Smooth muscle cell (in vitro differentiated cells): ENCODE data around the gene ATP13A1. TPM values are rescaled to one million over a fixed set of nuclear protein-coding genes. Genes with fewer than 3 reads are reported as not detected.
"Not testable (repeated sequence)": the region's sequence is repeated elsewhere in the genome, so short reads cannot be mapped to it uniquely, and the experiment has no call there.

ENCODE experiments used
- DNase-seq: peaks from one replicate; lab custom pipeline; 2025; ENCODE audit not compliant: unreplicated experiment; lab: John Stamatoyannopoulos, UW
- H2AFZ ChIP-seq: fragments of 200-600 bp; sonication (generic); 2 replicates; pipeline ENCODE4 v1.6.0; 2016; ENCODE audit warnings: antibody characterized with exemption, low read depth, mild to moderate bottlenecking
- H3F3A ChIP-seq: fragments of 200-600 bp; sonication (generic); 2 replicates; pipeline ENCODE4 v1.6.0; 2017; ENCODE audit warnings: antibody characterized with exemption, low read depth
- H3K27ac ChIP-seq: fragments of 200-600 bp; sonication (generic); 2 replicates; pipeline ENCODE4 v1.5.1; 2016; ENCODE audit warnings: low read depth, mild to moderate bottlenecking
- H3K27me3 ChIP-seq: fragments of 200-600 bp; sonication (generic); 2 replicates; pipeline ENCODE4 v1.6.1; 2016; ENCODE audit warnings: low read depth, mild to moderate bottlenecking
- H3K36me3 ChIP-seq: fragments of 200-600 bp; sonication (generic); 2 replicates; pipeline ENCODE4 v1.5.1; 2016; ENCODE audit warnings: low read depth
- H3K4me1 ChIP-seq: fragments of 200-600 bp; sonication (generic); 2 replicates; pipeline ENCODE4 v1.5.1; 2016; ENCODE audit warnings: low read depth
- H3K4me2 ChIP-seq: fragments of 200-600 bp; sonication (generic); 2 replicates; pipeline ENCODE4 v1.6.0; 2016; ENCODE audit warnings: mild to moderate bottlenecking
- H3K4me3 ChIP-seq: fragments of 200-600 bp; sonication (generic); 2 replicates; pipeline ENCODE4 v1.5.1; 2016; ENCODE audit warnings: mild to moderate bottlenecking
- H3K79me2 ChIP-seq: fragments of 200-600 bp; sonication (generic); 2 replicates; pipeline ENCODE4 v1.6.0; 2016; ENCODE audit warnings: low read depth, mild to moderate bottlenecking
- H3K9ac ChIP-seq: fragments of 200-600 bp; sonication (generic); 2 replicates; pipeline ENCODE4 v1.6.0; 2016; ENCODE audit warnings: low read depth
- H3K9me3 ChIP-seq: fragments of 200-600 bp; sonication (generic); replicated peaks from 2 replicates; pipeline ENCODE4 v1.5.1; 2016; ENCODE audit warnings: low read depth
- H4K20me1 ChIP-seq: fragments of 200-600 bp; sonication (generic); 2 replicates; pipeline ENCODE4 v1.6.0; 2016; ENCODE audit warnings: low read depth
- WGBS: methylation state at CpG from one replicate; pipeline ENCODE4 v1.1.7; 2016; ENCODE audit warnings: low lambda C conversion rate; 5-methylcytosine and 5-hydroxymethylcytosine counted together
- polyA plus RNA-seq: library from polyadenylated mRNA; unstranded; fragments of >200 nt; fragmentation: Nextera tagmentation; extraction: Ambion mirVana; gene quantifications from 2 replicates; pipeline ENCODE4 v1.2.1, GENCODE V29; 2016
- total RNA-seq: library from RNA; depleted of rRNA; stranded (reverse); fragments of >200 nt; gene quantifications from 2 replicates; pipeline ENCODE4 v1.2.3, GENCODE V29; 2014
- TF ChIP-seq, protein P1 (sequence below): fragments of 200-600 bp; sonication (generic); IDR thresholded peaks from 2 replicates; pipeline ENCODE4 v1.5.1; 2017; ENCODE audit warnings: borderline replicate concordance, mild to moderate bottlenecking, antibody characterized with exemption; ENCODE audit not compliant: insufficient read depth, poor library complexity, severe bottlenecking

The ATP13A1 gene
- total and polyA plus RNA-seq, 2 experiments from 2014 or later: 48.1 to 51.4 TPM

DNA sequence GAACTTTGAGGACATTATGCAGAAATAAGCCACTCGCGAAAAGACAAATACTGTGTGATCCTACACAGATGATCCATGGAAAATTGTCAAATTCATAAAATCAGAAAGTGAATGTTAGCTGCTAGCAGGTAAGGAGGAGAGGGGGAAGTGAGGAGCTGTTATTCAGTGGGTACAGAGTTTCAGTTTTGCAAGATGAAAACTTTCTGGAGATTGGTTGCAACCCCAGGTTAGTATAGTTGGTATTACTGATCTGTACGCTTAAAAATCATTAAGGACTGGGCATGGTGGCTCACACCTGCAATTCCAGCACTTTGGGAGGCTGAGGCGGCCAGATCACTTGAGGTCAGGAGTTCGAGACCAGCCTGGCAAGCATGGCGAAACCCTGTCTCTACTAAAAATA lies 23.1 kb upstream of the ATP13A1 start:
- peaks cover under 1% of the 10 kb centered on the region for H3K36me3 ChIP-seq
- H3K4me2 ChIP-seq: no peak overlapping the region
- TF ChIP-seq, protein P1, sequence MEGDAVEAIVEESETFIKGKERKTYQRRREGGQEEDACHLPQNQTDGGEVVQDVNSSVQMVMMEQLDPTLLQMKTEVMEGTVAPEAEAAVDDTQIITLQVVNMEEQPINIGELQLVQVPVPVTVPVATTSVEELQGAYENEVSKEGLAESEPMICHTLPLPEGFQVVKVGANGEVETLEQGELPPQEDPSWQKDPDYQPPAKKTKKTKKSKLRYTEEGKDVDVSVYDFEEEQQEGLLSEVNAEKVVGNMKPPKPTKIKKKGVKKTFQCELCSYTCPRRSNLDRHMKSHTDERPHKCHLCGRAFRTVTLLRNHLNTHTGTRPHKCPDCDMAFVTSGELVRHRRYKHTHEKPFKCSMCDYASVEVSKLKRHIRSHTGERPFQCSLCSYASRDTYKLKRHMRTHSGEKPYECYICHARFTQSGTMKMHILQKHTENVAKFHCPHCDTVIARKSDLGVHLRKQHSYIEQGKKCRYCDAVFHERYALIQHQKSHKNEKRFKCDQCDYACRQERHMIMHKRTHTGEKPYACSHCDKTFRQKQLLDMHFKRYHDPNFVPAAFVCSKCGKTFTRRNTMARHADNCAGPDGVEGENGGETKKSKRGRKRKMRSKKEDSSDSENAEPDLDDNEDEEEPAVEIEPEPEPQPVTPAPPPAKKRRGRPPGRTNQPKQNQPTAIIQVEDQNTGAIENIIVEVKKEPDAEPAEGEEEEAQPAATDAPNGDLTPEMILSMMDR: no peak
- H3K79me2 ChIP-seq: no peaks in the 10 kb centered on the region
- H3K27ac ChIP-seq: no peak overlapping the region
- H3F3A ChIP-seq: no peaks in the 10 kb centered on the region
- H3K4me3 ChIP-seq: no peak overlapping the region
- no peak for DNase-seq
- H3K9me3 ChIP-seq: no peaks in the 10 kb centered on the region
- no peaks in the 10 kb centered on the region for H3K27me3 ChIP-seq
- H3K4me1 ChIP-seq: no peaks in the 10 kb centered on the region
- H4K20me1 ChIP-seq: no peaks in the 10 kb centered on the region
- no peak overlapping the region for H3K9ac ChIP-seq
- H2AFZ ChIP-seq: no peak overlapping the region
- 96% methylated on average over 6 of the region's 6 CpGs for WGBS

DNA sequence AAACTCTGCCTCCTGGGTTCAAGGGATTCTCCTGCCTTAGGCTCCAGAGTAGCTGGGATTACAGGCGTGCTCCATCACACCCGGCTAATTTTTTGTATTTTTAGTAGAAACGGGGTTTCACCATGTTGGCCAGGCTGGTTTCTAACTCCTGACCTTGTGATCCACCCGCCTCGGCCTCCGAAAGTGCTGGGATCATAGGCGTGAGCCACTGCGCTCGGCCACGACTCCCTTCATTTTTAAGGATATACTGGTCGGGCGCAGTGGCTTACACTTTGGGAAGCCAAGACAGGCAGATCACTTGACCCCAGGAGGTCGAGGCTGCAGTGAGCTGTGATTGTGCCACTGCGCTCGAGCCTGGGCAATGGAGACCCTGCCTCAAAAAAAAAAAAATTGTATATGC lies 22.6 kb upstream of the ATP13A1 start:
- WGBS: 96% methylated on average over 15 of the region's 15 CpGs
- not testable (repeated sequence) for H4K20me1 ChIP-seq, H3F3A ChIP-seq, H2AFZ ChIP-seq, H3K4me1 ChIP-seq, H3K9me3 ChIP-seq, DNase-seq, H3K36me3 ChIP-seq, H3K9ac ChIP-seq, H3K4me3 ChIP-seq, H3K4me2 ChIP-seq, H3K27ac ChIP-seq, H3K79me2 ChIP-seq, H3K27me3 ChIP-seq

DNA sequence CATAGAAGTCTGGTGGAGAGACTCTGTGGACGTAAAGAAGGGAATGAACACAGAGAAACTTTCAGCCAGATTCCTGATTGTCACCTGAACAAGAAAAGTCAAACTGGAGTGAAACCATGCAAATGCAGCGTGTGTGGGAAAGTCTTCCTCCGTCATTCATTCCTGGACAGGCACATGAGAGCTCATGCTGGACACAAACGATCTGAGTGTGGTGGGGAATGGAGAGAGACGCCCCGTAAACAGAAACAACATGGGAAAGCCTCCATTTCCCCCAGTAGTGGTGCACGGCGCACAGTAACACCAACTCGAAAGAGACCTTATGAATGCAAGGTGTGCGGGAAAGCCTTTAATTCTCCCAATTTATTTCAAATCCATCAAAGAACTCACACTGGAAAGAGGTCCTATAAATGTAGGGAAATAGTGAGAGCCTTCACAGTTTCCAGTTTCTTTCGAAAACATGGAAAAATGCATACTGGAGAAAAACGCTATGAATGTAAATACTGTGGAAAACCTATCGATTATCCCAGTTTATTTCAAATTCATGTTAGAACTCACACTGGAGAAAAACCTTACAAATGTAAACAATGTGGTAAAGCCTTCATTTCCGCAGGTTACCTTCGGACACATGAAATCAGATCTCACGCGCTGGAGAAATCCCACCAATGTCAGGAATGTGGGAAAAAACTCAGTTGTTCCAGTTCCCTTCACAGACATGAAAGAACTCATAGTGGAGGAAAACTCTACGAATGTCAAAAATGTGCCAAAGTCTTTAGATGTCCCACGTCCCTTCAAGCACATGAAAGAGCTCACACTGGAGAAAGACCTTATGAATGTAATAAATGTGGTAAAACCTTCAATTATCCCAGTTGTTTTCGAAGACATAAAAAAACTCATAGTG lies 15.9 kb upstream of the ATP13A1 start:
- Histone ChIP-seq H2AFZ (no peak overlapping the region), H3K4me2 (no peak overlapping the region), H3F3A (no peaks in the 10 kb centered on the region), H3K27me3 (no peaks in the 10 kb centered on the region), H4K20me1 (no peaks in the 10 kb centered on the region), H3K9me3 (peaks cover 20% of the 10 kb centered on the region), H3K9ac (no peak overlapping the region), H3K36me3 (peaks cover 30% of the 10 kb centered on the region), H3K4me1 (no peaks in the 10 kb centered on the region), H3K27ac (no peak overlapping the region), H3K79me2 (peaks cover 4% of the 10 kb centered on the region), H3K4me3 (no peak overlapping the region)
- 99% methylated on average over 20 of the region's 20 CpGs for WGBS
- TF ChIP-seq, protein P1: no peak
- DNase-seq: no peak

DNA sequence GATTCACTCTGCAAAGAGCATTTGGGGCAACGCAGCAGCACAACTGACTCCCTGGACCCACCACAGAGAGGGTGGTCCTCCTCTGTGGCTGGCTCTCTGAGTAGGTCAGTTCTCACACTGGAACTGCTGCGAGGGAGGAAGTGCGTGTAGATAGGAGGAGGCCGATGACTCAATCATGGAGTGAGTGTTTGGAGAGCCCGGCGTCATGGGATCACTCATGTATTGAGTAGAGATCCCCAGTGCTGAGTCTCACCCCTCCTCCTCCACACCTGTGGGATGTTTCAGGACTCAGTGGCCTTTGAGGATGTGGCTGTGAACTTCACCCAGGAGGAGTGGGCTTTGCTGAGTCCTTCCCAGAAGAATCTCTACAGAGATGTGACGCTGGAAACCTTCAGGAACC lies 14.1 kb upstream of the ATP13A1 start:
- Histone ChIP-seq H3K4me2 (no peak overlapping the region), H3K4me3 (no peak overlapping the region), H3K27ac (no peak overlapping the region), H3K9me3 (peaks cover 20% of the 10 kb centered on the region), H3K79me2 (peaks cover 8% of the 10 kb centered on the region), H3K9ac (no peak overlapping the region), H3K36me3 (peaks cover 30% of the 10 kb centered on the region), H4K20me1 (no peaks in the 10 kb centered on the region), H2AFZ (no peak overlapping the region), H3K4me1 (no peaks in the 10 kb centered on the region), H3K27me3 (no peaks in the 10 kb centered on the region), H3F3A (no peaks in the 10 kb centered on the region)
- DNase-seq: no peak
- 92% methylated on average over 7 of the region's 7 CpGs for WGBS
- TF ChIP-seq, protein P1: no peak
